ENCODE data around the gene IGFBP1. TPM values are rescaled to one million over a fixed set of nuclear protein-coding genes. Genes with fewer than 3 reads are reported as not detected.

IGFBP1 gene
- total RNA-seq, 1 donor from 2014 or later, result not detected

DNA sequence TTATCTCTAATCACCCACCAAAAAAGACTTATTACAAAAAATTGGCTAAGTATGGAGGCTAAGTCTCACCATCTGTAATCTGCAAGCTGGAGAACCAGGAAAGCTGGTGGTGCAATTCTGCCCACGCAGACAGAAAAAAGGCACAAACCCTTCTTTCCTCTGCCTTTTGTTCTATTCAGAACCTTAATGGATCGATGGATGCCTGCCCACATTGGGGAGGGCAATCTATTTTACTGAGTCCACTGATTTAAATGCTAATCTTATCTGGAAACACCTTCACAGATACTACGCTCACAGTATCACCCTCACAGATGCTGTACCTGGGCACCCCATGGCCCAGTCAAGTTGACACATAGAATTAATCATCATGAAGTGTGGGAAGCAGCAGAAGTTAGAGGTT lies 22.6 kb downstream of the IGFBP1 start:
- H3K27ac ChIP-seq, result no peak overlapping the region
- H3K4me3 ChIP-seq, result no peak overlapping the region
- intact Hi-C loops (cut with DNase I), result loop anchor here (10.0 kb wide), 2 partner anchors 444 to 1184 kb away; no protein-coding TSS in a partner anchor
- H3K36me3 ChIP-seq, result no peaks in the 10 kb centered on the region
- TF ChIP-seq, protein P1, sequence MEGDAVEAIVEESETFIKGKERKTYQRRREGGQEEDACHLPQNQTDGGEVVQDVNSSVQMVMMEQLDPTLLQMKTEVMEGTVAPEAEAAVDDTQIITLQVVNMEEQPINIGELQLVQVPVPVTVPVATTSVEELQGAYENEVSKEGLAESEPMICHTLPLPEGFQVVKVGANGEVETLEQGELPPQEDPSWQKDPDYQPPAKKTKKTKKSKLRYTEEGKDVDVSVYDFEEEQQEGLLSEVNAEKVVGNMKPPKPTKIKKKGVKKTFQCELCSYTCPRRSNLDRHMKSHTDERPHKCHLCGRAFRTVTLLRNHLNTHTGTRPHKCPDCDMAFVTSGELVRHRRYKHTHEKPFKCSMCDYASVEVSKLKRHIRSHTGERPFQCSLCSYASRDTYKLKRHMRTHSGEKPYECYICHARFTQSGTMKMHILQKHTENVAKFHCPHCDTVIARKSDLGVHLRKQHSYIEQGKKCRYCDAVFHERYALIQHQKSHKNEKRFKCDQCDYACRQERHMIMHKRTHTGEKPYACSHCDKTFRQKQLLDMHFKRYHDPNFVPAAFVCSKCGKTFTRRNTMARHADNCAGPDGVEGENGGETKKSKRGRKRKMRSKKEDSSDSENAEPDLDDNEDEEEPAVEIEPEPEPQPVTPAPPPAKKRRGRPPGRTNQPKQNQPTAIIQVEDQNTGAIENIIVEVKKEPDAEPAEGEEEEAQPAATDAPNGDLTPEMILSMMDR (IDR thresholded peaks at IDR 0.05), result no peak
- H3K9me3 ChIP-seq, result no peaks in the 10 kb centered on the region
- no peak for ATAC-seq
- no peak for DNase-seq
- no peaks in the 10 kb centered on the region for H3K4me1 ChIP-seq
- no peaks in the 10 kb centered on the region for H3K27me3 ChIP-seq

DNA sequence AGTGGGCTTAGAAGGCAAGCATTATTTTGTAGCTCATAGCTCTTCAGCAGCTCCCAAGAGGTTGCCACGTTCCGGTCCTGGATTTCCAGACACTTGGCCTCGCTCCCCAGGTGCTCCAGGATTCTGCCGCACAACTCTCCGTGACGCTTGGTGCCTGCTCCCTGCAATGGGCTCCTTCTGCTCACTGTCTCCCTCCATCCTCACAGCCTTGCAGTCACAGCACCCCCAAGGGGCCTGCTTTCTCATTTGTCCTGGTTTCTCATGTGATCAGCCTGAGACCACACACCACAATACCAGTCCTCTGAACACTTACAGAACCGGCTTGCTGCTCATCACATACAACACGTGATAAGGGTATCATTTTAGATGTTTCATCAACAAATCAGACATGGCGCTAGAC lies 23.0 kb downstream of the IGFBP1 start:
- H3K4me3 ChIP-seq, result no peak overlapping the region
- no peak for DNase-seq
- H3K27ac ChIP-seq, result no peak overlapping the region
- TF ChIP-seq, protein P1 (IDR thresholded peaks at IDR 0.05), result no peak
- no peaks in the 10 kb centered on the region for H3K36me3 ChIP-seq
- H3K27me3 ChIP-seq, result peaks cover 4% of the 10 kb centered on the region
- intact Hi-C loops (cut with DNase I), result loop anchor here (10.0 kb wide), 2 partner anchors 443 to 1183 kb away; no protein-coding TSS in a partner anchor
- no peak for ATAC-seq
- H3K9me3 ChIP-seq, result no peaks in the 10 kb centered on the region
- no peaks in the 10 kb centered on the region for H3K4me1 ChIP-seq

DNA sequence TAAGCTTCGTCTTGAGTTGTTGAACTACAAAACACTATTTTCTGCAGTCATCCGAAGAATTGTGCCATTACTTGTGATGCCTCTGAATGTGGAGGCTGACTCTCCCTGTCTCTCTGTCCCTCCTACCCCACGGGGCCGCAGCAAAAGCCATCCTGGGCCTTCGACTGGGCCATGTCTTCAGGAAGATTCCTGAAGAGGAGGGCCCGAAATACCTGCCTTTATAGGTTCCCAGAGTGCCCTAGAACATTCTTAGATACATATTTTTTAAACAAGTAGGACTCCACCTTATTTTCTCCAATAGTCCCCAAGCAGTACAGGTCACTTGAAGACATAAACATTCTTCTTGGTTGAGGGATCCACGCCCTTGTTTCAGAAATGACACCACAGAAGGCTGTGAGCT lies 24.7 kb downstream of the IGFBP1 start:
- intact Hi-C loops (cut with DNase I), result loop anchor here (10.0 kb wide), 2 partner anchors 442 to 1182 kb away; no protein-coding TSS in a partner anchor
- Histone ChIP-seq H3K9me3 (no peaks in the 10 kb centered on the region), H3K27ac (no peak overlapping the region), H3K36me3 (no peaks in the 10 kb centered on the region), H3K4me3 (no peak overlapping the region), H3K4me1 (no peaks in the 10 kb centered on the region), H3K27me3 (peaks cover 14% of the 10 kb centered on the region)
- ATAC-seq, result no peak
- no peak for DNase-seq
- TF ChIP-seq, protein P1 (IDR thresholded peaks at IDR 0.05), result no peak

DNA sequence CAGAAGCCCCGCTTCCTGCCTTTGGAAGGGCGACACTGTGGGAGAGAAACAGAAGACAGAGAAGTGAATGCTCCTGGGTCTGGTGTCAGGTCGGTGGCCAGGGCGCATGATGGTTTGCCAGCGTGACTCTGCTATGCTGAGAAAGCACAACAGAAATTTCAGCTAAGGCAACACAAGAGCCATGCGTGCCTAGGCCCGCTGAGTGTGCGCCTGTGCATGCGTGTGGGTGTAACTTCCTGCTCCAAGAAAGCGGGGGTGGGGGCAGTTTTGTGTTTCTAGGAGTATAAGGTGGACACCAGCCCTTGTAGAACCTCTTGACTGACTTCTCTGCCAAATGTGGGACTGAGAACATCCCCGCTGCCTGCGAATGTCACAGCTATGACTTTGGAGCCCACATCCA lies 26.6 kb downstream of the IGFBP1 start:
- ATAC-seq, result no peak
- no peak overlapping the region for H3K4me3 ChIP-seq

DNA sequence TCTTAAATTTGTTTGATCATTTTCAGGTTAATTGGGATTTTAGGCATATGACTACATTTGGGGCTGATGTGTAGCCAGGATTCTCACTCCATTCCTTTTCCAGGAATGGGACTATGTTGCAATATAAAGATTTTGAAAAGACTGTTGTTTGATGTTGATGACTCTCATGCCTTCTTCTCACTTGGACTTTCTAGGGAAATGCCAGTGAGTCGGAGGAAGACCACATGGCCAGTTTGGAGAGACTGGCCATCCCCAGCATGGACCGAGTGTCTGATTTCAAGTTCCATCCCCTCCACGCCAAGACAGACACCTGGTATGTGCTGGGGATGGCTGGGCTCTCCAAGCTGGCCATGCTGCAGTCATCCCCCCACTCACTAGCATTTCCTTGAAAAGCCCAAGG lies 27.3 kb downstream of the IGFBP1 start:
- H3K36me3 ChIP-seq, result no peaks in the 10 kb centered on the region
- intact Hi-C loops (cut with DNase I), result loop anchor here (10.0 kb wide), 2 partner anchors 439 to 1179 kb away; no protein-coding TSS in a partner anchor
- no peak for DNase-seq
- no peak overlapping the region for H3K27ac ChIP-seq
- H3K9me3 ChIP-seq, result no peaks in the 10 kb centered on the region
- peaks cover 39% of the 10 kb centered on the region for H3K27me3 ChIP-seq
- ATAC-seq, result no peak
- TF ChIP-seq, protein P1 (IDR thresholded peaks at IDR 0.05), result no peak
- no peak overlapping the region for H3K4me3 ChIP-seq
- H3K4me1 ChIP-seq, result peaks cover 5% of the 10 kb centered on the region

More for the DNA sequence above, 26.6 kb downstream of the IGFBP1 start:
- H3K27me3 ChIP-seq, result peaks cover 32% of the 10 kb centered on the region
- intact Hi-C loops (cut with DNase I), result loop anchor here (10.0 kb wide), 2 partner anchors 440 to 1180 kb away; no protein-coding TSS in a partner anchor
- no peak overlapping the region for H3K27ac ChIP-seq
- peaks cover 5% of the 10 kb centered on the region for H3K4me1 ChIP-seq
- TF ChIP-seq, protein P1 (IDR thresholded peaks at IDR 0.05), result no peak
- H3K9me3 ChIP-seq, result no peaks in the 10 kb centered on the region
- no peaks in the 10 kb centered on the region for H3K36me3 ChIP-seq
- no peak for DNase-seq

DNA sequence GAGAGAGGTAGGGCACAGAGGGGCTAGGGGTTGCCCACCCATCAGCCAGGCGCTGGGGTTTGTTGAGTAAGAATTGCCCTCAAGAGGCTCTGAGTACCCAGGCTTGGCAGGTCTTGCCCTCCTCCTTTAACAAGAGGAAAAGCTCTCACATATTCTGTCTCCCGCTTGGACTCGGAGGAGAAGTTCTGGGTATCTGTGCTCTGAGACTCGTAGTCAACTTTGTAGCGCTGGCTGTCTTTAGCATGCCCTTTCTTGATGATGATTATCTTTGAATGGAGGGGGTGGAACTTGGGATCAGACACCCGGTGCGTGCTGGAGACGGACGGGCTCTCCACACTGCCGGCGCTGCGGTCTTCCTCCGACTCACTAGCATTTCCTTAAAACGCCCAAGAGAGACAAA lies 28.8 kb downstream of the IGFBP1 start:
- Histone ChIP-seq H3K36me3 (no peaks in the 10 kb centered on the region), H3K4me1 (peaks cover 12% of the 10 kb centered on the region), H3K27ac (no peak overlapping the region), H3K27me3 (peaks cover 52% of the 10 kb centered on the region), H3K9me3 (no peaks in the 10 kb centered on the region), H3K4me3 (no peak overlapping the region)
- ATAC-seq (no peak), DNase-seq (no peak)
- intact Hi-C loops (cut with DNase I), result loop anchor here (10.0 kb wide), 2 partner anchors 438 to 1178 kb away; no protein-coding TSS in a partner anchor
- TF ChIP-seq, protein P1 (IDR thresholded peaks at IDR 0.05), result no peak
